ENCODE measurements around the gene GSTA1.
"Not testable (repeated sequence)": the region's sequence is repeated elsewhere in the genome, so short reads cannot be mapped to it uniquely, and the experiment has no call there.

The GSTA1 gene

GRCh38 chr6:52761673-52762491, 41.7 kb downstream of the GSTA1 start:
- not testable (repeated sequence) for H3K27me3 ChIP-seq (ENCODE audit: control insufficient read depth, insufficient read depth, low read length); H3K4me3 ChIP-seq (ENCODE audit: low read length); H3K9ac ChIP-seq (ENCODE audit: low read length); H3K4me1 ChIP-seq (ENCODE audit: control insufficient read depth, insufficient read depth, low read length); H3K27ac ChIP-seq (ENCODE audit: low read depth, low read length); H3K36me3 ChIP-seq (ENCODE audit: control insufficient read depth, insufficient read depth, low read length)

- H3K27ac ChIP-seq (ENCODE audit: low read depth, low read length): no peak overlapping the region
Measured at GRCh38 chr6:52760105-52760765, 43.4 kb downstream of the GSTA1 start.

GRCh38 chr6:52759085-52759484, 44.5 kb downstream of the GSTA1 start:
- H3K4me3 ChIP-seq (ENCODE audit: low read length): no peak overlapping the region
- H3K27me3 ChIP-seq (ENCODE audit: control insufficient read depth, insufficient read depth, low read length): no peaks in the 10 kb centered on the region
- no peak overlapping the region for H3K9ac ChIP-seq (ENCODE audit: low read length)
- H3K4me1 ChIP-seq (ENCODE audit: control insufficient read depth, insufficient read depth, low read length): no peaks in the 10 kb centered on the region
- no peak overlapping the region for H3K27ac ChIP-seq (ENCODE audit: low read depth, low read length)
- no peaks in the 10 kb centered on the region for H3K36me3 ChIP-seq (ENCODE audit: control insufficient read depth, insufficient read depth, low read length)

More at GRCh38 chr6:52760105-52760765, 43.4 kb downstream of the GSTA1 start:
- Histone ChIP-seq H3K27me3 (ENCODE audit: control insufficient read depth, insufficient read depth, low read length) (no peaks in the 10 kb centered on the region), H3K4me1 (ENCODE audit: control insufficient read depth, insufficient read depth, low read length) (no peaks in the 10 kb centered on the region), H3K9ac (ENCODE audit: low read length) (no peak overlapping the region), H3K36me3 (ENCODE audit: control insufficient read depth, insufficient read depth, low read length) (no peaks in the 10 kb centered on the region), H3K4me3 (ENCODE audit: low read length) (no peak overlapping the region)

GRCh38 chr6:52757651-52758338, 45.8 kb downstream of the GSTA1 start:
- H3K27me3 ChIP-seq (ENCODE audit: control insufficient read depth, insufficient read depth, low read length); H3K4me1 ChIP-seq (ENCODE audit: control insufficient read depth, insufficient read depth, low read length); H3K4me3 ChIP-seq (ENCODE audit: low read length); H3K27ac ChIP-seq (ENCODE audit: low read depth, low read length); H3K36me3 ChIP-seq (ENCODE audit: control insufficient read depth, insufficient read depth, low read length); H3K9ac ChIP-seq (ENCODE audit: low read length): not testable (repeated sequence)

- H3K4me3 ChIP-seq (ENCODE audit: low read length): no peak overlapping the region
- H3K9ac ChIP-seq (ENCODE audit: low read length): no peak overlapping the region
- H3K36me3 ChIP-seq (ENCODE audit: control insufficient read depth, insufficient read depth, low read length): no peaks in the 10 kb centered on the region
- H3K27ac ChIP-seq (ENCODE audit: low read depth, low read length): no peak overlapping the region
- no peaks in the 10 kb centered on the region for H3K4me1 ChIP-seq (ENCODE audit: control insufficient read depth, insufficient read depth, low read length)
- no peaks in the 10 kb centered on the region for H3K27me3 ChIP-seq (ENCODE audit: control insufficient read depth, insufficient read depth, low read length)
Measured at GRCh38 chr6:52754443-52754842, 49.2 kb downstream of the GSTA1 start.

GRCh38 chr6:52753137-52753536, 50.5 kb downstream of the GSTA1 start:
- H3K27me3 ChIP-seq (ENCODE audit: control insufficient read depth, insufficient read depth, low read length); H3K4me1 ChIP-seq (ENCODE audit: control insufficient read depth, insufficient read depth, low read length); H3K9ac ChIP-seq (ENCODE audit: low read length); H3K27ac ChIP-seq (ENCODE audit: low read depth, low read length); H3K4me3 ChIP-seq (ENCODE audit: low read length); H3K36me3 ChIP-seq (ENCODE audit: control insufficient read depth, insufficient read depth, low read length): not testable (repeated sequence)

GRCh38 chr6:52752310-52752709, 51.3 kb downstream of the GSTA1 start:
- Histone ChIP-seq H3K27me3 (ENCODE audit: control insufficient read depth, insufficient read depth, low read length) (no peaks in the 10 kb centered on the region), H3K4me1 (ENCODE audit: control insufficient read depth, insufficient read depth, low read length) (no peaks in the 10 kb centered on the region), H3K4me3 (ENCODE audit: low read length) (no peak overlapping the region), H3K27ac (ENCODE audit: low read depth, low read length) (no peak overlapping the region), H3K36me3 (ENCODE audit: control insufficient read depth, insufficient read depth, low read length) (no peaks in the 10 kb centered on the region), H3K9ac (ENCODE audit: low read length) (no peak overlapping the region)

- Histone ChIP-seq H3K27me3 (ENCODE audit: control insufficient read depth, insufficient read depth, low read length) (no peaks in the 10 kb centered on the region), H3K9ac (ENCODE audit: low read length) (no peak overlapping the region), H3K4me3 (ENCODE audit: low read length) (no peak overlapping the region), H3K36me3 (ENCODE audit: control insufficient read depth, insufficient read depth, low read length) (no peaks in the 10 kb centered on the region), H3K27ac (ENCODE audit: low read depth, low read length) (no peak overlapping the region), H3K4me1 (ENCODE audit: control insufficient read depth, insufficient read depth, low read length) (no peaks in the 10 kb centered on the region)
Measured at GRCh38 chr6:52749556-52750152, 54.0 kb downstream of the GSTA1 start.

- H3K27ac ChIP-seq (ENCODE audit: low read depth, low read length); H3K4me3 ChIP-seq (ENCODE audit: low read length); H3K4me1 ChIP-seq (ENCODE audit: control insufficient read depth, insufficient read depth, low read length); H3K27me3 ChIP-seq (ENCODE audit: control insufficient read depth, insufficient read depth, low read length); H3K36me3 ChIP-seq (ENCODE audit: control insufficient read depth, insufficient read depth, low read length); H3K9ac ChIP-seq (ENCODE audit: low read length): not testable (repeated sequence)
Measured at GRCh38 chr6:52747301-52747700, 56.3 kb downstream of the GSTA1 start.

GRCh38 chr6:52746213-52746612, 57.4 kb downstream of the GSTA1 start:
- Histone ChIP-seq H3K9ac (ENCODE audit: low read length) (no peak overlapping the region), H3K27me3 (ENCODE audit: control insufficient read depth, insufficient read depth, low read length) (no peaks in the 10 kb centered on the region), H3K27ac (ENCODE audit: low read depth, low read length) (no peak overlapping the region), H3K4me3 (ENCODE audit: low read length) (no peak overlapping the region), H3K4me1 (ENCODE audit: control insufficient read depth, insufficient read depth, low read length) (no peaks in the 10 kb centered on the region), H3K36me3 (ENCODE audit: control insufficient read depth, insufficient read depth, low read length) (no peaks in the 10 kb centered on the region)

- H3K4me1 ChIP-seq (ENCODE audit: control insufficient read depth, insufficient read depth, low read length): no peaks in the 10 kb centered on the region
- no peaks in the 10 kb centered on the region for H3K27me3 ChIP-seq (ENCODE audit: control insufficient read depth, insufficient read depth, low read length)
- H3K36me3 ChIP-seq (ENCODE audit: control insufficient read depth, insufficient read depth, low read length): no peaks in the 10 kb centered on the region
- H3K9ac ChIP-seq (ENCODE audit: low read length): no peak overlapping the region
- H3K4me3 ChIP-seq (ENCODE audit: low read length): no peak overlapping the region
- H3K27ac ChIP-seq (ENCODE audit: low read depth, low read length): no peak overlapping the region
Measured at GRCh38 chr6:52745764-52746201, 57.8 kb downstream of the GSTA1 start.

GRCh38 chr6:52741872-52742271, 61.7 kb downstream of the GSTA1 start:
- no peaks in the 10 kb centered on the region for H3K27me3 ChIP-seq (ENCODE audit: control insufficient read depth, insufficient read depth, low read length)

More at GRCh38 chr6:52741872-52742271, 61.7 kb downstream of the GSTA1 start:
- Histone ChIP-seq H3K4me3 (ENCODE audit: low read length) (no peak overlapping the region), H3K4me1 (ENCODE audit: control insufficient read depth, insufficient read depth, low read length) (no peaks in the 10 kb centered on the region), H3K36me3 (ENCODE audit: control insufficient read depth, insufficient read depth, low read length) (no peaks in the 10 kb centered on the region), H3K9ac (ENCODE audit: low read length) (no peak overlapping the region), H3K27ac (ENCODE audit: low read depth, low read length) (no peak overlapping the region)
